ENCODE measurements around the gene INO80.

Gene INO80

DNA sequence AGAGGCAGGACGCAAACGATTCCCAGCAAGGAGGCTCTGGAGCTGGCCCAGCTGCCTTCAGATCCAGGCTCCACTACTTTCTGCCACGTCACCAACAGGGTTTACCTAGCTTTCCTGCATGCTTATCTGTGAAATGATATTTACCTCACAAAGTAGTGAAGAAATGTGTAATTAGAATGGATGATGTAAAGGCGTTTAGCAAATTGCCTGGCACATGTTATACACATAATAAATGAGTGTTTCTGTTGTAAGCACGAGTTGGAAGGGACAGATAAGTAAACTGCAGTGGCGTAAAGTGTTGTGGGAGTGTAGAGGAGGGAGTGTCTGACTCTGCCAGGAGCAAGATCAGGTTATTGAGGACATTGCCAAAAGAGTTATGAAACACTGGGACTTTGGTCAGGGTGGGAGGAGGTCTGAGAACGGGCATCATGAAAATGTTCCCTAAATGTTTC lies 166.3 kb downstream of the INO80 start:
- no peak for DNase-seq (ENCODE audit: low read depth in 1 of 2, low spot score in 1 of 2)

DNA sequence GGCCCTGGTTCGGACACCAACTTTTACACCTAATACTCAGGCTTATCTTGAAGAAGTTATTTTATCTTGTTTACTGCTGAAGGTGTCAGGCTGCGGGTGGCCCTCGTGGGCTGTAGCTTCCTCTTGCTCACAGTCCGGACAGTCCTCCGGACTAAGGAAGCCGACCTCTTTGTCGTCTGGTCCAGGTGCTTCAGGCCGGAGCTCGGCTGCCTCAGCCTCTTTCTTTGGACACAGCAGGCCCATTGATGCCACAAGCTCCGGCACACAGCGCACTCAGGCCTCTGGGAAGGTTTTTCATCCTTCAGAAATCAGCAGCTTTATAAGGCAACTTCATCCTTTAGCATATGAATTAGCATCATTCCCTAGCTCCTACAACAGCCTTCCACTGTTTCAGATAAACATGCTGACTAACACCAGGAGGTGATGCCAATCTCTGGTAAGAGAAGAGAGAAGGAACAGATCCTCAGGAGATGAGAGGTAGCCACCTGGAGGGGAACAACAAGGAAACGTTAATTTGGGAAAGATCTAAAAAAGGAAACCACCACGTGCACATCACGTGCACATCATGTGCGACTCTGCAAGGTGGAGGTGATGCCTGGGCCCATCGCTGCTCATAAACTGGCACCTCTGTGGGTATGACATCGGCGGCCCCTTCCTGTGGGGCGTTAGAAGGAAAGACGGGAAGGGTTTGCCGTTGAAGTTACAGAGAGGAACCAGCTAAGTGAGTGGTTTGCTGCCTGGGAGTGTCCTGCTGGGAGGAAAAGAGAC lies 167.2 kb downstream of the INO80 start:
- DNase-seq (ENCODE audit: low read depth in 1 of 2, low spot score in 1 of 2), result no peak

DNA sequence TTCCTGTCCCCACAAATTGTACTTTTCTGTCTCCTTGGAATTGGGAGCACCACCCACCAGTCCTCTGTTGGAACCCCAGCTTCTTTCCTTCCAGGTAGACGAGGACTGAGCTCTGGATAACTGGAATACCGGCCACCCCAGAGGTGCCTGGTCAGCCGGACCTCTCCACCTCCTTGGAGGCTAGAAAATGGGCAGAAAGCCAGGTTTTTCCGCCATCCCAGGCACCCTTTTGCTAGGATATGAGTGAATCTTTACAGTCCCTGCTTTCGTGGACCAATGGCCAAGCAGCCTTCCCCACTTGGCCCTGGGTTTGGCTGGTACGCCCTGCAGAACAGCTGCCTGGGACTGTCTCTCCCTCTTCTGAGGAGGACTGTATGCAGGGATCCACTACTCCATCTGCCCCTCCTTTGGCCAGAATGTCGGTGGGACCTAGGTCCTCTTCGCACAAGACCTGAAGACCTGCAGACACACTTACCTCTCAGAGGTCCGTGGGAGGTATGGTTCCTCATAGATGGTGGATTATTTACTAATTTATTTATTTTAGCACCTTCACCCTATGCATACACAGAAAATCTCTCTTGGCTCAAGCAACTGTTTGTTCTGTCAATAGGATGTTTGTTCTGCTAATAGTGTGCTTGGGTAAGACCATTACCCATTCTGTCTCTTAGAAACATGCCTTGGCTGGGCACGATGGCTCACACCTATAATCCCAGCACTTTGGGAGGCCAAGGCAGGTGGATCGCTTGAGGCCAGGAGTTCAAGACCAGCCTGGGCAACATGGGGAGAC lies 171.4 kb downstream of the INO80 start:
- DNase-seq (ENCODE audit: low read depth in 1 of 2, low spot score in 1 of 2), result no peak

GRCh38 chr15:40943764-40944365 lies 172.2 kb downstream of the INO80 start:
- no peak for DNase-seq (ENCODE audit: low read depth in 1 of 2, low spot score in 1 of 2)

DNA sequence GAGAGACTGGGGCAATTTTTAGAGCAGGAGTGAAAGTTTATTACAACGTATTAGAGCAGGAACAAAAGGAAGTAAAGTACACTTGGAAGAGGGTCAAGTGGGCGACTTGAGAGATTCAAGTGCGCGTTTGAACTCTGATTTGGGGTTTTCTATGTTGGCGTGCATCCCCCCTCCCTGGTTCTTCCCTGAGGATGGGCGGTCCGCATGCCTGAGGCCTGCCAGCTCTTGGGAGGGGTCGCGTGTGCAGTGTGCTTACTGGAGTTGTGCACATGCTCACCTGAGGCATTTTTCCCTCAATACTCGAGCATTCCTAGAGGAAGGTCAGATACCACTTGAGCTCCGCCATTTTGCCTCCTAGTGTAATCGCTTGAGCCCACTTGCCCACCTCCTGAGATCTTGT lies 173.2 kb downstream of the INO80 start:
- DNase-seq (ENCODE audit: low read depth in 1 of 2, low spot score in 1 of 2), result no peak

GRCh38 chr15:40942337-40942854 lies 173.7 kb downstream of the INO80 start:
- no peak for DNase-seq (ENCODE audit: low read depth in 1 of 2, low spot score in 1 of 2)

GRCh38 chr15:40941528-40942336 lies 174.3 kb downstream of the INO80 start:
- peak; percentile 32 to 47 for DNase-seq (ENCODE audit: low read depth in 1 of 2, low spot score in 1 of 2)

DNA sequence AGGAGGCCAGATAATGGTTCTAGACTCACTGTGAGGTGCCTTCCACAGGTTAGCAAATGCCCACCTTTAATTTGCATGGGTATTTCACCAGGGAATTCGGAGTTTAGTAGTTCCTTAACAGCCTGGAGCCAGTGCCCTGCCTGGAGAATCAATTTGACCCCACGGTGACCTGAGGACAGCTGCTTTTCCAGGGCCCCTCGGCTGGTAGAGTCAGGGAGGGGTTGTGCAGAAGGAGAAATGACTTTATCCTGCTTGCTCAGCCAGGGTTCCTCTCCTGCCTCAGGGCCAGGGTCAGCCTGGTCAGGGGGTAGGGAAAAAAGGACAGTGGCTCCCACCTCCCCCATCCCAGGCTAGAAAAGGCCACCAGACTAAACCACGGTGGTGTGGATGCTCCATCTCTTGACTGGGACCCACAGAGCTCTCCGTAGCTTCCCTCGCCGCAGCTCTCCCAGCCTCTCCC lies 175.0 kb downstream of the INO80 start:
- no peak for DNase-seq (ENCODE audit: low read depth in 1 of 2, low spot score in 1 of 2)

DNA sequence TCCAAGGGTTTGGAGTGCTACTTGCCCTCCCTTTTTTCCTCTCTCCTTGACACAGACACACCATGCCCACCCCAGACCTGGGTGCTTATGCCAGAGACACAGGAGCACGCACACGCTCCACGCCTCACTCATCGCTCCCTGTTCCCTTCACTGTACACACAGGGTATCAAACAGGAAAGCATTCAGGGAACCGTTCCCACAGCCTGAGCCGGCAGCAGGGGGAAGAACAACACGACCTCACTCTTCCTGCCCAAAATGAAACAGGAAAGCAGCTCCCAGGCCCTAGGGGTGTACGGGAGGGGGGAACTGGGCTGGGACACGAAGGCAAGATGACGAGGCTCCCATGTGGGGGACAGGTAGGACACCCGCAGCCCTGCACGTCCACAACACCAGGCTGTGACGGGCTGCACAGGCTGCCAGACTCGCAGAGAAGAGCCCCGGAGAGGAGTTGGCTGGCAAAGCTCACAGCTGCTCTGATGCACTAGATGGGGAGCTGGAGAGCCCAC lies 175.7 kb downstream of the INO80 start:
- DNase-seq (ENCODE audit: low read depth in 1 of 2, low spot score in 1 of 2), result no peak

GRCh38 chr15:40938536-40938870 lies 177.6 kb downstream of the INO80 start:
- no peak for DNase-seq (ENCODE audit: low read depth in 1 of 2, low spot score in 1 of 2)

- DNase-seq (ENCODE audit: low read depth in 1 of 2, low spot score in 1 of 2), result no peak
Observed at GRCh38 chr15:40937762-40938535, 178.1 kb downstream of the INO80 start.

- DNase-seq (ENCODE audit: low read depth in 1 of 2, low spot score in 1 of 2), result no peak
Observed at GRCh38 chr15:40936709-40937666, 179.1 kb downstream of the INO80 start.

GRCh38 chr15:40936234-40936708 lies 179.8 kb downstream of the INO80 start:
- no peak for DNase-seq (ENCODE audit: low read depth in 1 of 2, low spot score in 1 of 2)

DNA sequence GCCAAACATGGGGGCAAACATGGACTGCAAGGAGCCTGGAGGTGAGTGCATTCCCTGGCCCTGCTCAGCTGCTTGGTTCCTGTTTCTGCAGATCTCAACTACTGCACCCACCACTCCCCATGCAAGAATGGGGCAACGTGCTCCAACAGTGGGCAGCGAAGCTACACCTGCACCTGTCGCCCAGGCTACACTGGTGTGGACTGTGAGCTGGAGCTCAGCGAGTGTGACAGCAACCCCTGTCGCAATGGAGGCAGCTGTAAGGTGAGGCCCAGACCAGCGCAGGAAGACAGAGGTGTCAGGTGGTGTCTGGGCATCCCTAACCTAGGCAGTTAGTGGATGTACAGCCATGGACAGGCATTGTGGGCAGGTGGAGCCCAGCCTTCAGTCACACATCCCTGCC lies 181.6 kb downstream of the INO80 start:
- no peak for DNase-seq (ENCODE audit: low read depth in 1 of 2, low spot score in 1 of 2)

GRCh38 chr15:40933517-40933902 lies 182.6 kb downstream of the INO80 start:
- no peak for DNase-seq (ENCODE audit: low read depth in 1 of 2, low spot score in 1 of 2)

GRCh38 chr15:40932649-40933516 lies 183.2 kb downstream of the INO80 start:
- DNase-seq (ENCODE audit: low read depth in 1 of 2, low spot score in 1 of 2), result no peak

DNA sequence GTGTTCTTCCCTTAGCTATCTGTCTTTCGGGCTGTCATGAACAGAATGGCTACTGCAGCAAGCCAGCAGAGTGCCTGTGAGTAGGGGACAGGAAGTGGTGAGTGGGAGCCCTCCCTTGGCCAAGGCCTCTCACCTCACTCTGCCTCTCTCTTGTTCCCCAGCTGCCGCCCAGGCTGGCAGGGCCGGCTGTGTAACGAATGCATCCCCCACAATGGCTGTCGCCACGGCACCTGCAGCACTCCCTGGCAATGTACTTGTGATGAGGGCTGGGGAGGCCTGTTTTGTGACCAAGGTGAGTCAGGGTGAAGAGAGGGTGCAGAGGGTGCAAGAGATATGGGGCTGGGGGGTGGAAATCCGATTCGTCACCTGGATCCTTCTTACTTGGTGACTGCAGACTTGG lies 183.9 kb downstream of the INO80 start:
- no peak for DNase-seq (ENCODE audit: low read depth in 1 of 2, low spot score in 1 of 2)
